Stimulated activated CD4-positive, alpha-beta T cell treated with anti-CD3 and anti-CD28 coated beads, TNF-alpha, amount 100 ng/mL, for 48 hours (primary cell): Measurements from ENCODE around the gene ANXA6.
A peak's percentile ranks its signal among the peaks of the same experiment; 100 is the strongest.

Source experiments
- DNase-seq, 3 donors: peaks; one replicate each; pipeline ENCODE4 v3.0.0-alpha.2; 2020; ENCODE audit warnings: low read depth in 3 of 3

ANXA6 gene

DNA sequence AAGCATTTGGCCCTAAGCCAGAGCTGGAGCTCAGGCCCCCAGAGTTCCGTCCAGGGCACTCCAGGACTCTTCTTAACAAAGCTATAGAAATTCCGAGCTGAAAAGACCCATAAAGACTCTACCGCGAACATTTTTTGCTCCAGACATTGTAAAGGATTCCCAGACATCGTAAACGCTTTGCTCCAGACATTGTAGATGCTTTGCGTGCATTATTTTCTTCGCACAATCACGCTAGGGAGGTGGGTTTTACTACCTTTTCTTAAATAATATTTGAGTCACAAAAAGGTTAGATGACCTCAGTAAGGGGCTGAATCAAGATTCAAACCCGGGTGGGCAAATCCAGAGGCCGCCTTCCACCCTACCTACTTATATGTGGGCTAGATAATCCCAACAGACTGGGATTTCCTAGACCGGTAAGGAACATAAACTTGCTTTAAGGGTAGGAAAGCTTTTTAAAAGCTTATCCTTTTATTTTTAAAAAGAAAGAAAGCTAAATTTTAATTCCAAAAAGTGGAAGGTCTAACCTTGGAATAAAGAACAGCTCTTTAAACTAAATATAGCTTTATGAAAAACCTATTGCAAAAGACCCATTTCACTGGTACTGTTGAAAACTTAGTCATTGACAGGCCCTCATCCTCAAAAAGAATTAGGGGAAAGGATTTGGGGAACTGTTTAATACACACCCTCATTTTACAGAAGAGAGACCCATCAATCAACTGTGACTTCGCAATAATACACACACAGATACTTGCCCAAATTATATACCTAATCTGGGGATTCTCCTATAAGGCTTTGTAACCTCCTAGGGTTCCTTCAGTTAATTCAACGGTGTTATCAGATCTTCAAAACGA, 75.9 kb downstream of the ANXA6 start:
- DNase-seq = no peak

DNA sequence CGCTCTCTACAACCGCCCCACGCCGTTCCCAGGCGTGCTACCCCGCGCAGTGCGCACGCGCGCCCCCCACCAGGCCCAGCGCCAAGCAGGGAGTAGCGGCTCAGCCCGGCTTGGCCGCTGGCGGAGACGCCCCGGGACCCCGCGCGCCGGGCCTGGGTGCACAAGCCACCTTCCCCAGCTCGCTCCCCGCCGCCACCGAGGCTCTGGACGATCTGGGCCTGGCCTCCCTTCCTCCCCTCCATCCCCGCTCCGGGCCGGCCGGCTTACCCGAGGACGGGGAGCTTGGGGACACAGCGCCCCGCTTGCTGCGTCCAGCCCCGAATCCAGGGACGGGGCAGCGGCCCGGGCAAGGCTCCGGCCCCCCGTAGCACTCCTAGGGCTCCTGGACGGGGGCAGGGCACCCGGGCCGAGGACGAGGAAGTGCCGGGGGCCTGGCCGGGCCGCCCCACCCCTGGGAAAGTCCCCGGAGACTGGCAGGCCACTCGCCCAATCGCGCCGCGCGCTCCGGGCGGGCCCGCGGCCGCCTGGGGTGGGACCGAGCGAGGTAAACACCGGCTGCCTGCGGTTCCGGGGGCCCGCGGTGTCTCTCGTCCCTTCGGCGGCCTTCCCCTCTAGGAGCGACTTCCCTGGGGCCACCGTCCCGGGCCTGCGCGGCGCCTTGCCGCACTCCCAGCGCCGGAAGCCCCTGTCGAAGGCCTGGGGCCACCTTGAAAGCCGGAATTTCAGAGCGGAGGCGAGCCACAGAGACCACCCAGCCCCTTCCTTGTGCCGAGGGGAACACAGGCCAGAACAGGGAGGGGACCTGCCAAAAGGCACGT, 76.8 kb downstream of the ANXA6 start, which contains the start of gene TNIP1:
TNIP1 (minus strand) TSS at position 422 of the 818 bp plus-strand sequence. CDS start 15,939 bp downstream, outside the sequence.
- peak; percentile 84 to 89 (median 88) for DNase-seq

DNA sequence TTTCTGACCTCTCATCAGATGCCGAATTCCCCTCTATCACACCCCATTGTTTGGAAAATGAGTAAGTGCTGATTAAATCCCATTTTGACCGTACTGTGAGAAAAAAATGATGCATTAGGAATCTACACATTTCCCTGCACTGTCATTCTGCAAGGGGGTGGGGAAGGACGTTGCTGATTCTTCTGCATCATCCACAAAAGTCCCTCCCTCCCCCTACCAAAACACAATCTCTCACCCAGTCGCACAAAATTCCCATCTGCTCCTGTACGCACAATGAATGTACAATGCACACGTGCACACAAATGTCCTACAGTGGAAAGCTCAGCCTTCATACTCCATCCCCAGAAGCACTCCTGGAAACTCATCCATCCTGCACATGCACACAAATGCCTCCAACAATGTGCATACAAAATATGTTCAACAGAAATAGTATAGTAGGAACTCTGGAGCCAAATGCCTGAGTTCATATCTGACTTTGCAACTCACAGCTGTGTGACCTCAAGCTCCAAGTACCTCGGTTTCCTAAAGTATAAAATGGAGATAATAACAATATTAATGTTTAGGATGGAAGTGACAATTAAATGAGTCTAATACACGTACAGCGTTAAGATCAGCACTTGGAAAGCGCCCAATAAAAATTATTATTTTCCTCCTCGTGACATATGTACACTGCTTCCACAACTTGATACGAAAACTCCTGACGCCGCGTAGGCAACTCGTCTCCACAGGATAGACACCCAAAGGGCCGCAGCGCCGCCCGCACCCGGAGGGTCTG, 77.6 kb downstream of the ANXA6 start:
- DNase-seq = no peak

GRCh38 chr5:151078490-151079262, 78.9 kb downstream of the ANXA6 start:
- DNase-seq = peak in 2 of 3 donors; percentile 65 to 73

- no peak for DNase-seq
These were observed 79.6 kb downstream of the ANXA6 start for GRCh38 chr5:151077967-151078366.

DNA sequence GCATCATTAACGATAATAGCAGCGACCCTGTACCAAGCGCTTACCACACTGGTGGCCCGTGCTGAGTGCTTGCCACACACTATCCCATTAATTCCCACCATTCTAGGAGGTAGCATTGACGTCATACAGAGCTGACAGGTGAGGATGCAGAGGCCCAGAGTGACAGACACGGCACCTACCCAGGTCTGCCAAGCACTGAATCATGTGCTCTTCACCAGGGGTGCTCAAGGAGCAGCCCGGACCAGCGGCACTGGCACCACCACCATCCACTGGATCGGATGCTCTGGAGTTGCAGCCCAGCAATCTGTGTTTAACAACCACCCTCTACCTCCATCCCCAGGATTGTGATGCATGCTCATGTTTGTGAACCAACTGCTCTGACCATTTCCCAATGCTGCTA, 80.2 kb downstream of the ANXA6 start:
- DNase-seq = no peak

DNA sequence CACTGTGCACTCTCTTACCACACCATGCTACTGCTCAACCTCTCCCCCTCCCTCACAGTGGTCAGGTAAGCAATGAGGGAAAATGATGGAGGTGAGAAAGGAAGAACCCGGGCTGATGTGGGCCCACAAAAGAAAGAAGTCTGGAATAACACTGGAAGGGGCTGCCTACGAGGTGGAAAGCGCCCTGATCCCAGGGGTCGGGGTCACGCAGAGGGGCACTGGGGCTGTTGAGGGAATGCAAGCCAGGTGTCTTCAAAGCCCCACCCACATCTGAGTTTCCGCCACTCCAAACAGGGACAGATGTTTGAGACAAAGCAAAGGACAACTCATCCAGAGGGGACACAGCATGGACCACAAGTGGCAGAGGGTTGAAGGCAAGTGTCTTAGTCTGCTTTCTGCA, 81.0 kb downstream of the ANXA6 start:
- DNase-seq = no peak

- DNase-seq = no peak
These were observed 81.8 kb downstream of the ANXA6 start for GRCh38 chr5:151075698-151076331.

GRCh38 chr5:151074557-151074956, 83.0 kb downstream of the ANXA6 start:
- DNase-seq = no peak

GRCh38 chr5:151073280-151073679, 84.3 kb downstream of the ANXA6 start:
- DNase-seq = no peak

DNA sequence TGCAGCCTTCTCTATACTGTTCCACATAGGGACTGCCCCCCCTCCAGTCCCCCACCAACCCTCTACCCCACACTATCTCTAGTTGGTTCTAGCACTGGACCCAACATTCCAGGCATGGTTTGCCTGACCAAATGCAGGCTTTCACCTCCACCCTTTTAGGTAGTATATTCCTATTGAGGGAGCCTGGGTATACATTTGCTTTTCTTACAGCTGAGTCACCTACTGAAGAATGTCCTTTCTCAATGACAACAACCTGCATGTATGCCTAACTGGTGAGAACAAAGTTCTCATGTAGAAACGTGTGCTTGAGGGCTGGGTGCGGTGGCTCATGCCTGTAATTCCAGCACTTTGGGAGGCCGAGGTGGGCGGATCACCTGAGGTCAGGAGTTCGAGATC, 85.0 kb downstream of the ANXA6 start:
- no peak for DNase-seq

GRCh38 chr5:151071848-151072629, 85.5 kb downstream of the ANXA6 start:
- no peak for DNase-seq

DNA sequence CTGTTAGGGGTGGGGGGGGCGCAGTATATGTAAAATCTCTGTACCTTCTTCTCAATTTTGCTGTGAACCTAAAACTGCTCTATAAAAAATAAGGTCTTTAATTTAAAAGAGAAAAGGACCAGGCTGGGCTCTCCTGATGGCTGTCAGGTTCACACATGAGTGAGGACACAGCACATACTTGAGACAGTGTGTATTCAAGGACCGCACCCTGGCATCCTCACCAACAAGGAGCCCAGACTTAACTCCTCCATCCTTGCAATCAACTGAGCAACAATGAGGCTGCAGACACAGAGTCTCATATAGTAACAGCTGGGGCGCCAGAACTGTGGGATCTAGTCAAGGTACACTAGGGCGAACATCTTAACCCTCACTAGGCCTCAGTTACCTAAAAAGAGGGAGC, 86.6 kb downstream of the ANXA6 start:
- DNase-seq = no peak

GRCh38 chr5:151070449-151070848, 87.1 kb downstream of the ANXA6 start:
- DNase-seq = no peak

DNA sequence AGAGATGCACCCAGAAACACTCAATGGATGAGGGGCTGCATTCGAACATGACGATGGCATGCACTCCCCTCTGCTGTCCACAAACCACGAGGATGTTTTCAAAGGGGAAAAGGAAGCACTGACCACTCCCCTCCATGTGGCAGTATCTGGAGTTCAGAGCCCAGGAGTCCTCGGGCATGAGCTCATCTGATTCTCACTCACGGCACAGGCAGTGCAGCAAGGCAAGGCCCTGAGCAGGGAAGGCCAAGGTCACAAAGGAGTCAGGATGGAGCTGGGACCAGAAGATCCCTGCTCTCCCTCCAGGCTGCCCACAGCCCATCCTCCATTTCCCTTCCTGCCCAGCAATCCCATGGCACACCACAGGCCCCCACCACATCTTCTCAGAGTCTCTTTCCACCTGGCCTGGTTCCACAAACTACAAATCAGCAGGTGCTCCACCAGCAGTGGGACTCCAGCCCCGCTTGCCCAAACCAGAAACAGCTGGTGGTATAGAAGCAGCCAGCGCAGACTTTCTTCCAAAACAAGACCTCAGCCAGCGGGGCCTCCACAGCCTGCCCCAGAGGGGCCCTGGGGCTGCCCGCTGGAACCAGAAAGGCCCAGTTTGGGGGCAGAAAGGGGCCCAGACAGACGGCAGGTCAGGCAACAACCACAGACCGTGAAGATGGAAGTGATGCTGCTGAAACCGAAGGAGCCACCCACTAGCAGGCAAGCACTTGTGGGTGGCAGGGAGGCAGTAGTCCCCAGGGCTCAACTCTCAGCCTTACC, 89.0 kb downstream of the ANXA6 start:
- peak in 1 of 3 donors; percentile 44 for DNase-seq

GRCh38 chr5:151067632-151068432, 89.7 kb downstream of the ANXA6 start:
- DNase-seq = no peak

GRCh38 chr5:151066920-151067319, 90.7 kb downstream of the ANXA6 start:
- no peak for DNase-seq

- DNase-seq = no peak
These were observed 92.0 kb downstream of the ANXA6 start for GRCh38 chr5:151065609-151066008.
